Measurements from ENCODE around the gene CTSA.

The CTSA gene

GRCh38 chr20:45934586-45935415 is 43.7 kb downstream of the CTSA start, which contains the start of gene PCIF1:
Gene PCIF1, plus strand, starts transcription at chr20:45934683. Its CDS starts 4,317 bp downstream, at chr20:45939000.
- peak within 1 kb of the TSS; percentile 100 for H3K18ac ChIP-seq (ENCODE audit: low read length)
- peak within 1 kb of the TSS; percentile 66 to 99 for H3K4me3 ChIP-seq (ENCODE audit: low read length in 2 of 2)
- H2BK5ac ChIP-seq (ENCODE audit: low read length), result peak within 1 kb of the TSS; percentile 98
- peaks cover 24 to 44% of the 10 kb centered on the region in 2 donors for H3K36me3 ChIP-seq (replicated peaks in 1 of 2; ENCODE audit: control insufficient read depth in 2 of 2, insufficient read depth in 2 of 2, low read length in 2 of 2)
- H3K14ac ChIP-seq (ENCODE audit: low read length), result peak within 1 kb of the TSS; percentile 97
- peak; percentile 99 for DNase-seq (ENCODE audit: low spot score)
- H3K27me3 ChIP-seq (ENCODE audit: control insufficient read depth in 3 of 3, insufficient read depth in 3 of 3, low read depth in 1 of 3, low read length in 3 of 3), result no peaks in the 10 kb centered on the region
- peaks cover 8% of the 10 kb centered on the region for H3K79me1 ChIP-seq (ENCODE audit: low read depth, low read length)
- peaks cover 8 to 18% of the 10 kb centered on the region in 2 donors for H3K4me1 ChIP-seq (ENCODE audit: control insufficient read depth in 2 of 2, insufficient read depth in 1 of 2, low read depth in 1 of 2, low read length in 2 of 2)
- no peak within 1 kb of the TSS for H2BK15ac ChIP-seq (ENCODE audit: low read length)
- H3K9me3 ChIP-seq (replicated peaks in 1 of 2; ENCODE audit: control insufficient read depth in 2 of 2, insufficient read depth in 1 of 2, low read depth in 1 of 2, low read length in 2 of 2), result no peaks in the 10 kb centered on the region
- peak within 1 kb of the TSS; percentile 95 for H3K23ac ChIP-seq (ENCODE audit: low read depth, low read length, poor library complexity)
- peak within 1 kb of the TSS; percentile 89 for H3K4me2 ChIP-seq (ENCODE audit: insufficient read depth, low read length, poor library complexity, severe bottlenecking)
- WGBS, 2 donors (ENCODE audit: extremely low coverage in 2 of 2, insufficient read length in 2 of 2, insufficient replicate concordance in 1 of 2), result no CpG with 5 or more reads among the region's 102 CpGs
- H3K27ac ChIP-seq (replicated peaks; ENCODE audit: low read length), result peak within 1 kb of the TSS; percentile 100
- H2BK12ac ChIP-seq (ENCODE audit: low read length), result no peak within 1 kb of the TSS
- peak within 1 kb of the TSS; percentile 100 for H4K91ac ChIP-seq (ENCODE audit: low read depth, low read length, poor library complexity)
- H2AK5ac ChIP-seq (ENCODE audit: low read depth, low read length), result peak within 1 kb of the TSS; percentile 100
- peak within 1 kb of the TSS; percentile 79 for H2AFZ ChIP-seq (ENCODE audit: low read length)
- H3K9ac ChIP-seq (ENCODE audit: low read depth, low read length, poor library complexity), result peak within 1 kb of the TSS; percentile 99
- peak within 1 kb of the TSS; percentile 96 for H2BK120ac ChIP-seq (ENCODE audit: low read depth, low read length)
- H4K8ac ChIP-seq (ENCODE audit: low read depth, low read length), result peak within 1 kb of the TSS; percentile 20
- peak within 1 kb of the TSS; percentile 97 for H3K4ac ChIP-seq (ENCODE audit: low read length)

GRCh38 chr20:45935416-45936046 is 44.4 kb downstream of the CTSA start:
- peak overlapping the region; percentile 59 for H3K4me2 ChIP-seq (ENCODE audit: insufficient read depth, low read length, poor library complexity, severe bottlenecking)

GRCh38 chr20:45937765-45938164 is 46.6 kb downstream of the CTSA start:
- H3K27ac ChIP-seq (replicated peaks; ENCODE audit: low read length), result no peak overlapping the region
- H2BK5ac ChIP-seq (ENCODE audit: low read length), result no peak overlapping the region
- H3K4ac ChIP-seq (ENCODE audit: low read length), result no peak overlapping the region
- no peak overlapping the region for H2BK12ac ChIP-seq (ENCODE audit: low read length)
- H3K18ac ChIP-seq (ENCODE audit: low read length), result no peak overlapping the region
- H2BK15ac ChIP-seq (ENCODE audit: low read length), result no peak overlapping the region
- no peak overlapping the region for H2AK5ac ChIP-seq (ENCODE audit: low read depth, low read length)
- H3K4me3 ChIP-seq (ENCODE audit: low read length in 2 of 2), result no peak overlapping the region
- no peak overlapping the region for H4K91ac ChIP-seq (ENCODE audit: low read depth, low read length, poor library complexity)
- no CpG with 5 or more reads among the region's 2 CpGs for WGBS, 2 donors (ENCODE audit: extremely low coverage in 2 of 2, insufficient read length in 2 of 2, insufficient replicate concordance in 1 of 2)
- H3K36me3 ChIP-seq (replicated peaks in 1 of 2; ENCODE audit: control insufficient read depth in 2 of 2, insufficient read depth in 2 of 2, low read length in 2 of 2), result peaks cover 38 to 64% of the 10 kb centered on the region in 2 donors
- no peak overlapping the region for H4K8ac ChIP-seq (ENCODE audit: low read depth, low read length)
- H3K27me3 ChIP-seq (ENCODE audit: control insufficient read depth in 3 of 3, insufficient read depth in 3 of 3, low read depth in 1 of 3, low read length in 3 of 3), result no peaks in the 10 kb centered on the region
- H2BK120ac ChIP-seq (ENCODE audit: low read depth, low read length), result no peak overlapping the region
- peaks cover 8% of the 10 kb centered on the region for H3K79me1 ChIP-seq (ENCODE audit: low read depth, low read length)
- no peak overlapping the region for H3K14ac ChIP-seq (ENCODE audit: low read length)
- no peak overlapping the region for H3K4me2 ChIP-seq (ENCODE audit: insufficient read depth, low read length, poor library complexity, severe bottlenecking)
- no peak overlapping the region for H2AFZ ChIP-seq (ENCODE audit: low read length)
- no peak overlapping the region for H3K9ac ChIP-seq (ENCODE audit: low read depth, low read length, poor library complexity)
- no peaks in the 10 kb centered on the region for H3K9me3 ChIP-seq (replicated peaks in 1 of 2; ENCODE audit: control insufficient read depth in 2 of 2, insufficient read depth in 1 of 2, low read depth in 1 of 2, low read length in 2 of 2)
- H3K23ac ChIP-seq (ENCODE audit: low read depth, low read length, poor library complexity), result no peak overlapping the region
- no peak for DNase-seq (ENCODE audit: low spot score)
- peaks cover 8 to 18% of the 10 kb centered on the region in 2 donors for H3K4me1 ChIP-seq (ENCODE audit: control insufficient read depth in 2 of 2, insufficient read depth in 1 of 2, low read depth in 1 of 2, low read length in 2 of 2)

More at GRCh38 chr20:45935416-45936046, 44.4 kb downstream of the CTSA start:
- Histone ChIP-seq H3K27ac (replicated peaks; ENCODE audit: low read length) (peak overlapping the region; percentile 59), H3K4ac (ENCODE audit: low read length) (no peak overlapping the region), H2AFZ (ENCODE audit: low read length) (peak overlapping the region; percentile 75), H3K27me3 (ENCODE audit: control insufficient read depth in 3 of 3, insufficient read depth in 3 of 3, low read depth in 1 of 3, low read length in 3 of 3) (no peaks in the 10 kb centered on the region), H3K14ac (ENCODE audit: low read length) (no peak overlapping the region), H3K4me3 (ENCODE audit: low read length in 2 of 2) (peak overlapping the region; percentile 66 to 83), H4K91ac (ENCODE audit: low read depth, low read length, poor library complexity) (no peak overlapping the region), H2BK12ac (ENCODE audit: low read length) (no peak overlapping the region), H3K4me1 (ENCODE audit: control insufficient read depth in 2 of 2, insufficient read depth in 1 of 2, low read depth in 1 of 2, low read length in 2 of 2) (peaks cover 8 to 18% of the 10 kb centered on the region in 2 donors), H3K79me1 (ENCODE audit: low read depth, low read length) (peaks cover 8% of the 10 kb centered on the region), H3K9ac (ENCODE audit: low read depth, low read length, poor library complexity) (no peak overlapping the region), H3K9me3 (replicated peaks in 1 of 2; ENCODE audit: control insufficient read depth in 2 of 2, insufficient read depth in 1 of 2, low read depth in 1 of 2, low read length in 2 of 2) (no peaks in the 10 kb centered on the region), H4K8ac (ENCODE audit: low read depth, low read length) (no peak overlapping the region), H3K18ac (ENCODE audit: low read length) (no peak overlapping the region), H3K36me3 (replicated peaks in 1 of 2; ENCODE audit: control insufficient read depth in 2 of 2, insufficient read depth in 2 of 2, low read length in 2 of 2) (peaks cover 30 to 52% of the 10 kb centered on the region in 2 donors), H2BK5ac (ENCODE audit: low read length) (no peak overlapping the region), H2BK15ac (ENCODE audit: low read length) (no peak overlapping the region), H2BK120ac (ENCODE audit: low read depth, low read length) (no peak overlapping the region), H3K23ac (ENCODE audit: low read depth, low read length, poor library complexity) (no peak overlapping the region), H2AK5ac (ENCODE audit: low read depth, low read length) (no peak overlapping the region)
- no peak for DNase-seq (ENCODE audit: low spot score)
- no CpG with 5 or more reads among the region's 21 CpGs for WGBS, 2 donors (ENCODE audit: extremely low coverage in 2 of 2, insufficient read length in 2 of 2, insufficient replicate concordance in 1 of 2)

Data from neuronal stem cell (in vitro differentiated cells).